GM23338 (cell line): Measurements from ENCODE around the gene CFAP97. TPM values are rescaled to one million over a fixed set of nuclear protein-coding genes. Genes with fewer than 3 reads are reported as not detected.

Source experiments
- ATAC-seq: fragments of 200-7000 bp; cut with Tn5 transposase; 3 replicates; pipeline ENCODE4 v1.9.1; 2020
- DNase-seq: peaks from one replicate; pipeline ENCODE4 v3.0.0-alpha.2; 2015; ENCODE audit warnings: low spot score
- H2AFZ ChIP-seq: fragments of 200-600 bp; sonication (generic); 2 replicates; pipeline ENCODE4 v1.8.0; 2016; ENCODE audit warnings: antibody characterized with exemption, mild to moderate bottlenecking, moderate library complexity
- H3F3A ChIP-seq: fragments of 200-600 bp; sonication (generic); replicated peaks from 2 replicates; pipeline ENCODE4 v1.8.0; 2017; ENCODE audit warnings: antibody characterized with exemption, mixed run types, low read depth
- H3K27ac ChIP-seq: fragments of 200-600 bp; sonication (generic); 2 replicates; pipeline ENCODE4 v1.6.1; 2016; ENCODE audit warnings: low read depth
- H3K27me3 ChIP-seq: fragments of 200-600 bp; sonication (generic); 2 replicates; pipeline ENCODE4 v1.8.0; 2016; ENCODE audit warnings: mild to moderate bottlenecking, mixed run types, moderate library complexity; ENCODE audit not compliant: insufficient read depth
- H3K36me3 ChIP-seq: fragments of 200-600 bp; sonication (generic); 2 replicates; pipeline ENCODE4 v1.8.0; 2016; ENCODE audit warnings: mild to moderate bottlenecking; ENCODE audit not compliant: insufficient read depth
- H3K4me1 ChIP-seq: fragments of 200-600 bp; sonication (generic); 2 replicates; pipeline ENCODE4 v1.8.0; 2016; ENCODE audit warnings: mild to moderate bottlenecking, moderate library complexity; ENCODE audit not compliant: insufficient read depth
- H3K4me2 ChIP-seq: fragments of 200-600 bp; sonication (generic); 2 replicates; pipeline ENCODE4 v1.7.1; 2017; ENCODE audit warnings: mixed run types
- H3K4me3 ChIP-seq: fragments of 200-600 bp; sonication (generic); 2 replicates; pipeline ENCODE4 v1.6.1; 2016; ENCODE audit warnings: mixed run types
- H3K79me2 ChIP-seq: fragments of 200-600 bp; sonication (generic); replicated peaks from 2 replicates; pipeline ENCODE4 v1.8.0; 2017; ENCODE audit warnings: mild to moderate bottlenecking; ENCODE audit not compliant: insufficient read depth
- H3K9me2 ChIP-seq: fragments of 200-600 bp; sonication (generic); 2 replicates; pipeline ENCODE4 v1.8.0; 2017; ENCODE audit not compliant: insufficient read depth
- H4K20me1 ChIP-seq: fragments of 200-600 bp; sonication (generic); replicated peaks from 2 replicates; pipeline ENCODE4 v1.8.0; 2017; ENCODE audit warnings: mild to moderate bottlenecking; ENCODE audit not compliant: insufficient read depth
- H3K27ac Mint-ChIP-seq: 2 replicates; pipeline ENCODE4 v1.8.0; 2020; ENCODE audit warnings: inconsistent platforms, mild to moderate bottlenecking, moderate library complexity, mixed read lengths
- H3K27me3 Mint-ChIP-seq: 3 replicates; pipeline ENCODE4 v1.8.0; 2022; ENCODE audit warnings: low read depth, mild to moderate bottlenecking, moderate library complexity, mixed read lengths, inconsistent platforms; ENCODE audit not compliant: insufficient read depth, poor library complexity
- H3K36me3 Mint-ChIP-seq: 3 replicates; pipeline ENCODE4 v1.8.0; 2021; ENCODE audit warnings: low read depth, mild to moderate bottlenecking, inconsistent platforms, moderate library complexity, mixed read lengths
- H3K4me1 Mint-ChIP-seq: 3 replicates; pipeline ENCODE4 v1.8.0; 2020; ENCODE audit warnings: mild to moderate bottlenecking, inconsistent platforms, mixed read lengths
- H3K4me3 Mint-ChIP-seq: 3 replicates; pipeline ENCODE4 v1.8.0; 2021; ENCODE audit warnings: moderate library complexity, mild to moderate bottlenecking, inconsistent platforms, mixed read lengths
- H3K9me3 Mint-ChIP-seq: 3 replicates; pipeline ENCODE4 v1.8.0; 2020; ENCODE audit warnings: moderate library complexity, mild to moderate bottlenecking, inconsistent platforms, mixed read lengths
- EZH2 ChIP-seq: fragments of 200-600 bp; sonication (generic); IDR thresholded peaks from one replicate; pipeline ENCODE4 v1.8.0; 2017; ENCODE audit warnings: antibody characterized with exemption, mild to moderate bottlenecking, low read depth; ENCODE audit not compliant: unreplicated experiment
- EZH2phosphoT487 ChIP-seq: fragments of 200-600 bp; sonication (generic); IDR thresholded peaks from one replicate; pipeline ENCODE4 v1.8.1; 2018; ENCODE audit warnings: antibody characterized with exemption; ENCODE audit not compliant: unreplicated experiment
- JUNB ChIP-seq: IDR thresholded peaks from one replicate; pipeline ENCODE4 v1.6.1; 2016; ENCODE audit warnings: antibody characterized with exemption; ENCODE audit not compliant: unreplicated experiment
- STAT1 ChIP-seq: IDR thresholded peaks from one replicate; pipeline ENCODE4 v1.6.1; 2016; ENCODE audit warnings: antibody characterized with exemption; ENCODE audit not compliant: unreplicated experiment
- ZNF114 ChIP-seq: fragments of 250-450 bp; sonication (Bioruptor Pico); IDR thresholded peaks from 2 replicates; pipeline ENCODE4 v1.5.0; 2020; ENCODE audit warnings: mild to moderate bottlenecking, moderate library complexity
- ZNF331 ChIP-seq: fragments of 250-450 bp; sonication (Bioruptor Pico); IDR thresholded peaks from 2 replicates; pipeline ENCODE4 v1.5.0; 2020; ENCODE audit warnings: low read depth, mild to moderate bottlenecking, moderate library complexity
- polyA plus RNA-seq: library from polyadenylated mRNA; unstranded; fragments of >200 nt; fragmentation: Nextera tagmentation; extraction: Ambion mirVana; gene quantifications from 2 replicates; pipeline ENCODE4 v1.2.1, GENCODE V29; 2016
- total RNA-seq: library from RNA; depleted of rRNA; stranded (reverse); fragments of >200 nt; shearing (Covaris generic); gene quantifications from 2 replicates; pipeline ENCODE4 v1.2.3, GENCODE V29; 2014
- TF ChIP-seq, protein P1 (sequence below): IDR thresholded peaks from 2 replicates; pipeline ENCODE4 v1.6.1; 2016; ENCODE audit warnings: antibody characterized with exemption
- TF ChIP-seq, protein P2 (sequence below): IDR thresholded peaks from one replicate; pipeline ENCODE4 v1.6.1; 2018; ENCODE audit warnings: antibody characterized with exemption; ENCODE audit not compliant: unreplicated experiment
- TF ChIP-seq, protein P3 (sequence below), 2 experiments: fragments of 200-600 bp in 1 of 2; sonication (generic) in 1 of 2; conservative IDR thresholded peaks; 2 replicates each; pipeline versions ENCODE4 v1.5.1 to v1.6.1; 2016 to 2017; ENCODE audit warnings: antibody characterized with exemption in 2 of 2, low read depth in 2 of 2, mild to moderate bottlenecking in 2 of 2, moderate library complexity in 1 of 2

CFAP97 gene
- total and polyA plus RNA-seq, 2 experiments from 2014 or later = 37.7 to 73.3 TPM

DNA sequence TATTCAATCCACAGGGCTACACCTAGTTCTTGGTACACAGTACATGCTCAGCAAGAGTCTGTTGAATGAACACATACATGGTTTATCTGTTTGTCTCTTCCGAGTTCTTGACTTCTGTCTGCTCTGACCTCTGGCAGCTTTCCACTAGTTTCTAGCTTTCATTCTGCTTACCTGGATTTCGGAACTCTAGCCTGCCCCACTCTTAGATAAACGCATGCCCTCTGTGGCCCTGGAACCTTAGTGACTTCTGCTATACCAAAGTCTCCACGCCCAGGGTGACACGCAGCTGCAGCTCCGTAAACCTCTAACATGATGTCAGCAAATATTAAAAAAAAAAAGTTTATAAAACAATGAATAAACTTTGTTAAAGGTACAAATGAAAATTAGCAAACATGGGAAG lies 62.0 kb downstream of the CFAP97 start (continued):
- TF ChIP-seq, protein P1, sequence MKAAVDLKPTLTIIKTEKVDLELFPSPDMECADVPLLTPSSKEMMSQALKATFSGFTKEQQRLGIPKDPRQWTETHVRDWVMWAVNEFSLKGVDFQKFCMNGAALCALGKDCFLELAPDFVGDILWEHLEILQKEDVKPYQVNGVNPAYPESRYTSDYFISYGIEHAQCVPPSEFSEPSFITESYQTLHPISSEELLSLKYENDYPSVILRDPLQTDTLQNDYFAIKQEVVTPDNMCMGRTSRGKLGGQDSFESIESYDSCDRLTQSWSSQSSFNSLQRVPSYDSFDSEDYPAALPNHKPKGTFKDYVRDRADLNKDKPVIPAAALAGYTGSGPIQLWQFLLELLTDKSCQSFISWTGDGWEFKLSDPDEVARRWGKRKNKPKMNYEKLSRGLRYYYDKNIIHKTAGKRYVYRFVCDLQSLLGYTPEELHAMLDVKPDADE = no peak
- no peak for TF ChIP-seq JUNB
- no peak for TF ChIP-seq ZNF114
- no peak for TF ChIP-seq EZH2phosphoT487
- no peak for TF ChIP-seq EZH2
- TF ChIP-seq, protein P2, sequence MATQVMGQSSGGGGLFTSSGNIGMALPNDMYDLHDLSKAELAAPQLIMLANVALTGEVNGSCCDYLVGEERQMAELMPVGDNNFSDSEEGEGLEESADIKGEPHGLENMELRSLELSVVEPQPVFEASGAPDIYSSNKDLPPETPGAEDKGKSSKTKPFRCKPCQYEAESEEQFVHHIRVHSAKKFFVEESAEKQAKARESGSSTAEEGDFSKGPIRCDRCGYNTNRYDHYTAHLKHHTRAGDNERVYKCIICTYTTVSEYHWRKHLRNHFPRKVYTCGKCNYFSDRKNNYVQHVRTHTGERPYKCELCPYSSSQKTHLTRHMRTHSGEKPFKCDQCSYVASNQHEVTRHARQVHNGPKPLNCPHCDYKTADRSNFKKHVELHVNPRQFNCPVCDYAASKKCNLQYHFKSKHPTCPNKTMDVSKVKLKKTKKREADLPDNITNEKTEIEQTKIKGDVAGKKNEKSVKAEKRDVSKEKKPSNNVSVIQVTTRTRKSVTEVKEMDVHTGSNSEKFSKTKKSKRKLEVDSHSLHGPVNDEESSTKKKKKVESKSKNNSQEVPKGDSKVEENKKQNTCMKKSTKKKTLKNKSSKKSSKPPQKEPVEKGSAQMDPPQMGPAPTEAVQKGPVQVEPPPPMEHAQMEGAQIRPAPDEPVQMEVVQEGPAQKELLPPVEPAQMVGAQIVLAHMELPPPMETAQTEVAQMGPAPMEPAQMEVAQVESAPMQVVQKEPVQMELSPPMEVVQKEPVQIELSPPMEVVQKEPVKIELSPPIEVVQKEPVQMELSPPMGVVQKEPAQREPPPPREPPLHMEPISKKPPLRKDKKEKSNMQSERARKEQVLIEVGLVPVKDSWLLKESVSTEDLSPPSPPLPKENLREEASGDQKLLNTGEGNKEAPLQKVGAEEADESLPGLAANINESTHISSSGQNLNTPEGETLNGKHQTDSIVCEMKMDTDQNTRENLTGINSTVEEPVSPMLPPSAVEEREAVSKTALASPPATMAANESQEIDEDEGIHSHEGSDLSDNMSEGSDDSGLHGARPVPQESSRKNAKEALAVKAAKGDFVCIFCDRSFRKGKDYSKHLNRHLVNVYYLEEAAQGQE = no peak

DNA sequence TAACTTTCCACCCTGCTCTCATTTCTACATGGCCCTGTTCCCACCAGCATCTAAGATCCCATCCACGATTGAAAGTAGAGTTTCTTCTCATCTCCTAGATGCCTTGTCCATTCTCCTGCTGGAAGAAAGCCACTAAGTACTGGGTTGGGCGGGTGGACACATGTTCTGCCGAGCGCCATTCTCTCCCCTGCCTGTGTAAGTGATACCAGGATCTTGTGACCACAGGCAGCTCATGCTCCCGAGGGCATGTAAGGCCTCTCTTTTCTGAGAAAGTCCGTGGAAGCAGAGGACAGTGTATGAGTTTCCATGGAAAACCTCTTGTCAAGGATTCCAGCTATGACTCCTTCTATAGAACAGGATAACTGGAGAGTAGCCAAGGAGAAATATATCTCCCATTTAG lies 64.1 kb downstream of the CFAP97 start:
- TF ChIP-seq EZH2phosphoT487 (no peak), ZNF114 (no peak), STAT1 (no peak), JUNB (no peak), ZNF331 (CRISPR knock-in tag) (no peak)
- TF ChIP-seq, protein P3, sequence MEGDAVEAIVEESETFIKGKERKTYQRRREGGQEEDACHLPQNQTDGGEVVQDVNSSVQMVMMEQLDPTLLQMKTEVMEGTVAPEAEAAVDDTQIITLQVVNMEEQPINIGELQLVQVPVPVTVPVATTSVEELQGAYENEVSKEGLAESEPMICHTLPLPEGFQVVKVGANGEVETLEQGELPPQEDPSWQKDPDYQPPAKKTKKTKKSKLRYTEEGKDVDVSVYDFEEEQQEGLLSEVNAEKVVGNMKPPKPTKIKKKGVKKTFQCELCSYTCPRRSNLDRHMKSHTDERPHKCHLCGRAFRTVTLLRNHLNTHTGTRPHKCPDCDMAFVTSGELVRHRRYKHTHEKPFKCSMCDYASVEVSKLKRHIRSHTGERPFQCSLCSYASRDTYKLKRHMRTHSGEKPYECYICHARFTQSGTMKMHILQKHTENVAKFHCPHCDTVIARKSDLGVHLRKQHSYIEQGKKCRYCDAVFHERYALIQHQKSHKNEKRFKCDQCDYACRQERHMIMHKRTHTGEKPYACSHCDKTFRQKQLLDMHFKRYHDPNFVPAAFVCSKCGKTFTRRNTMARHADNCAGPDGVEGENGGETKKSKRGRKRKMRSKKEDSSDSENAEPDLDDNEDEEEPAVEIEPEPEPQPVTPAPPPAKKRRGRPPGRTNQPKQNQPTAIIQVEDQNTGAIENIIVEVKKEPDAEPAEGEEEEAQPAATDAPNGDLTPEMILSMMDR (conservative IDR thresholded peaks at IDR 0.05; ENCODE audit: low read depth in 2 of 2) = no peak
- TF ChIP-seq, protein P1 = no peak
- TF ChIP-seq, protein P2 = no peak
- Mint-ChIP-seq H3K9me3 (no peaks in the 10 kb centered on the region), H3K36me3 (no peaks in the 10 kb centered on the region; the same call in 2 of the 3 replicates), H3K27me3 (peaks cover 15% of the 10 kb centered on the region), H3K4me1 (peaks cover 21% of the 10 kb centered on the region), H3K27ac (no peak overlapping the region), H3K4me3 (no peak overlapping the region)
- Histone ChIP-seq H3K36me3 (no peaks in the 10 kb centered on the region), H3K4me1 (peaks cover 18% of the 10 kb centered on the region), H3K27me3 (peaks cover 8% of the 10 kb centered on the region), H3K27ac (no peak overlapping the region), H3F3A (peaks cover 9% of the 10 kb centered on the region; the same call in 1 of the 2 replicates), H3K4me3 (no peak overlapping the region), H3K4me2 (no peak overlapping the region), H3K79me2 (peaks cover 12% of the 10 kb centered on the region), H3K9me2 (no peaks in the 10 kb centered on the region), H4K20me1 (peaks cover 12% of the 10 kb centered on the region), H2AFZ (no peak overlapping the region)
- DNase-seq (no peak), ATAC-seq (no peak)
